LNCaP clone FGC (cell line): ENCODE measurements around the gene C19orf38.

Experiments
- DNase-seq: peaks from one replicate; pipeline ENCODE4 v3.0.0-alpha.2; 2011; ENCODE audit warnings: low read depth
- H3K4me3 ChIP-seq: 2 replicates; pipeline ENCODE4 v1.5.1; 2011; ENCODE audit warnings: mild to moderate bottlenecking, low read depth, low read length, control low read depth
- CTCF ChIP-seq: IDR thresholded peaks from 2 replicates; pipeline ENCODE4 v1.5.1; 2012; ENCODE audit warnings: mild to moderate bottlenecking; ENCODE audit not compliant: control insufficient read depth, insufficient read depth; ENCODE audit errors: extremely low read depth

C19orf38 gene

GRCh38 chr19:10830931-10831779 is 17.1 kb upstream of the C19orf38 start:
- TF ChIP-seq CTCF, result no peak
- H3K4me3 ChIP-seq, result no peak overlapping the region
- DNase-seq, result no peak

DNA sequence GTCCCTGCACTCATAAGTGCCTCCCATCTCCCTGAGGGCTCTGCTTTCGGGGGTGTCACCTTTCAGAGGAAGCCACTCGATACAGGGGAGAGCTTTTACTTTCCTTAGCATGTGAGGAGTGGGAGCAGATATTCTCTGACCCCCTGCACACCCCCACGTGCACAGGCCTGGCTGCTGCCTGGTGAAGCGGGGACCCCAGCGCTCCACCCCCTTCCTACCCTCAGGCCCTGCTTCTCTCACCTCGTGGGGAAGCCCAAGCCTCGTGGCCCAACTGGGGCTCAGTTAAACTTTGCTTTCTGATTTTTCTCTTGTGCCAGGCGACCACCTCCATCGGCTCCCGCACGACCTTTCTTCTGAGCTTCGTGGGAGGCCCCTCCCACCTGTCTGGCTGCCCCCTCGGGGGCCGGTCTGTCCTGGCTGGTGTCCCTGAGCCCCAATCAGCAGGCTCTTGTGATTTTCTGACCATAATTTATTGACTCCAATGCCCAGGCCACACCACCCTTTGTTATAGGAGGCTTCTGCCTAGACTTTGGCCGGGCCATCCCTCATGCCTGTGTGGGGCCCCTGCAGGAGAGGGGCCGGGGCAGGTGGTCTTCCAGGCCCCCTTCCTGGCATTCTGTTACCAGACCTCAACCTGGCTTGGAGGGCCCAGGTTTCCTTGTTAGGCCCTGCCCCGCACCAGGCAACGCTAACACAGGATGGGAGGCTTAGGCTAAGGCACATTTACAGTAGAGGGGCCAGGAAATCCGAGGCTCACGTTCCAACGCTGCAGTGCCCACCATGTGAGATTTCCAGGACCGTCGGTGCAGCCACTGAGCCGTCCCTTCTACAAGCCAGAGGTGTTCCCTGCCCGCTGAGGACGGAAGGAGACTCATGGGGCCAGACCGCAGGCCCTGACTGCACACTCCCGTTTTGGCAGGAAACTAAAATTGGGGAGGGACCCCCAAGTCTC is 16.0 kb upstream of the C19orf38 start:
- no peak for DNase-seq
- no peak overlapping the region for H3K4me3 ChIP-seq
- no peak for TF ChIP-seq CTCF

DNA sequence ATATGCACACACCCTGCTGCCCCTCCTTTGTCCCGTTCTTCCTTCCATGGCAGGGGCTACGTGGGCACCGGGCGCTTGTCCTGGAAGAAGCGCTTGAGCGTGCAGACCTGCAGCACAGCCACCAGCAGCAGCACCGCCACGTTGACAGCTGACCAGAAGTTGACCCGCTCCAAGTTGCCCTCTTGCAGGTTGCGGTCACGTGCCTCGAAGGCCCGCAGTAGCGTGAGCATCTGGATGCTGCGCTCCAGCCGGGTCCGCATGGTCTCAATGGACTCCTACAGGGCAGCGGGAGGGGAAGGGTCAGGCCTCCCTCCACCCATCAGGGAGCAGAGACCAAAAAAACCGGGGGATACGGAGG is 15.3 kb upstream of the C19orf38 start:
- no peak overlapping the region for H3K4me3 ChIP-seq
- no peak for DNase-seq
- TF ChIP-seq CTCF, result no peak

DNA sequence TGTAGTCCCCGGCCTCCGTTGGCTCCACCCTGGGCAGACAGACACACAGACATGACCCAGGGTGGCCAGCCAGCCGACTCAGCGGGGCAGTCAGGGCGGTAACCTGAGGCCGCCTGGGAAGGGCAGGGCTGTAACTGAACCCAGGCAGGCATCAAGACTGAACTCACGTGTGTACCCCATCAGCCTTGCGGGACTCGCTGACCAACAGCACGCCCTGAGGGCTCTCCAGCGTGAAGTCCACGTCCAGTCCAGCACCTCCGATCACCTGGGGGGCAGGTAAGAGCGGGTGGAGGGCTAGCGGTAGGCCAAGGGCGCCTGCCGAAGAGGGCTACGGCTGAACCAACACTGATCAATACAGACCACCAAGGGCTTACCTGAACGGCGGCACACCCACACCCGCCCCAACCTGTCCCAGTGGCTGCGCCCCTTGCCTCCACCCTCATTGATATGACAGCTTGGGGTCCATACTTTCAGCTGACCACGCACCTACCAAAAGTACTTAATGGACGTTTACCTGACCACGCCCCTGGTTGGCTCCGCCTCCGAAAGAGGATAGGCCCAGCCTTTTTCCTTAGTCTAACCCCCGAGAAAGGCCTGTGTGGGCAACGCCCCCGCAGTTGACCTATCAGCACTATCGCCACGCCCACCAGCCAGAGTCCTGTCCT is 13.0 kb upstream of the C19orf38 start:
- TF ChIP-seq CTCF, result no peak
- DNase-seq, result peak; percentile 99
- H3K4me3 ChIP-seq, result peak overlapping the region; percentile 86

- TF ChIP-seq CTCF, result no peak
- DNase-seq, result peak; percentile 91
- peak within 1 kb of the TSS; percentile 86 for H3K4me3 ChIP-seq
Measured at GRCh38 chr19:10835754-10836478, 12.3 kb upstream of the C19orf38 start, which contains the start of gene TMED1. TMED1 (minus strand) TSS chr19:10836212; CDS start chr19:10836191, 21 bp downstream.
